Activated CD4-positive, alpha-beta T cell treated with anti-CD3 and anti-CD28 coated beads for 48 hours (primary cell): Measurements from ENCODE around the gene ZNF217.
"Not testable (repeated sequence)": the region's sequence is repeated elsewhere in the genome, so short reads cannot be mapped to it uniquely, and the experiment has no call there.

Experiments used
- DNase-seq: peaks from one replicate; pipeline ENCODE4 v3.0.0-alpha.2; 2020

The ZNF217 gene

DNA sequence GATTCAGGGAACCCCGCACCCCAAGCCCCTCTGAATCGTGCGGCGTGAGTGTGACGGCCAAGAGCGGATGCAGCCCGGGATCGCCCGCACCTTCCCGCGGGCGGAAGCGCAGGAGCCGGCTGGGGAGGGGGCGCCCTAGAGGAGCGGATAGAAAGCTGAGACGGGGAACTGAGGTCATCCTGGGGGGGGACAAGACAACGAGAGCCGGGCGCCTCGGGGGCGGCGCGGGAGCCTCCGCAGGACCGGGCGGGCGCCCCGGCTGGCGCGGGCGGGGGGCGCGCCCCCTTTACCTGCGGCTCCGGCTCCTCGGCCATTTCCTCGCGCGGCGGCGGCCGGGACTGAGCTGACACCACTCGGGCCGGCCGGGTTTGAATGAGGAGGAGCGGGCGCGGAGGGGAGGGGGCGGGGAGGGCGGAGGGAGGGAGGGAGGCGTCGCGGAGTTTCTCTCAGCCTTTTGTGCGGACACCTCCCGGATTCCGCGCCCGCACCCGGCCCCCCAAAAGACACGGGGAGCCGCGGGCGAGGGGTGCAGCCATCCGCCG lies at the start of gene ZNF217:
ZNF217 (minus strand) TSS at position 374 of the 542 bp plus-strand sequence. CDS start 11,013 bp downstream, outside the sequence.
- peak; percentile 86 for DNase-seq

DNA sequence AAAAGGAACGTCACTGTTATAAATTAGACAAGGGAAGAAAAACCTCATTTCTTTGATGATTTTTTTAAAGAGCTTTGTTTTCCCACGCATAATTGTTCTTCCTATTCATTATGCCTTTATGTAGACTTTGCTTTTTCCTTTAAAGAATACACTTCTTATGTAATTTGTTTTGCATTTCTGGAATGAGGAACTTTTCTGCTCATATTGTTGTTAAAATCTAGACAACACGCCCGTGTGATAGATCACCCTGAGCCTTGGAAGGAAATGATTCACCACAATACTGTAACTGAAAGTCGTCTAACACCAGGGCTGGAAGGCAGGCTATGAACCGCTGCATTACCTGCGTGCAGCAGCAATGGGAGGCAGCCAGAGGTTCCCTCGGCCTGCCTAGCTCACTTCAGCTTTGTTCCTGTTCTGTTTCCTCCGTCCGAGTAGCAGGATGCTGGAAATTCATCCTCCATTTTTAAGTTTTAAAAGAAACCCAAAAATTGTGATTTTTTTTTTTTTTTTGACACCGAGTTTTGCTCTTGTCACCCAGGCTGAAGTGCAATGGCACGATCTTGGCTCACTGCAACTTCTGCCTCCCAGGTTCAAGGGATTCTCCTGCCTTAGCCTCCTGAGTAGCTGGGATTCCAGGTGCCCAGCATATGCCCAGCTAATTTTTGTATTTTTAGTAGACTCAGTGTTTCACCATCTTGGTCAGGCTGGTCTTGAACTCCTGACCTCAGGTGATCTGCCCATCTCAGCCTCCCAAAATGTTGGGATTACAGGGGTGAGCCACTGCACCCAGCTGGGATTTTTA lies 49.6 kb upstream of the ZNF217 start:
- DNase-seq: peak; percentile 73

DNA sequence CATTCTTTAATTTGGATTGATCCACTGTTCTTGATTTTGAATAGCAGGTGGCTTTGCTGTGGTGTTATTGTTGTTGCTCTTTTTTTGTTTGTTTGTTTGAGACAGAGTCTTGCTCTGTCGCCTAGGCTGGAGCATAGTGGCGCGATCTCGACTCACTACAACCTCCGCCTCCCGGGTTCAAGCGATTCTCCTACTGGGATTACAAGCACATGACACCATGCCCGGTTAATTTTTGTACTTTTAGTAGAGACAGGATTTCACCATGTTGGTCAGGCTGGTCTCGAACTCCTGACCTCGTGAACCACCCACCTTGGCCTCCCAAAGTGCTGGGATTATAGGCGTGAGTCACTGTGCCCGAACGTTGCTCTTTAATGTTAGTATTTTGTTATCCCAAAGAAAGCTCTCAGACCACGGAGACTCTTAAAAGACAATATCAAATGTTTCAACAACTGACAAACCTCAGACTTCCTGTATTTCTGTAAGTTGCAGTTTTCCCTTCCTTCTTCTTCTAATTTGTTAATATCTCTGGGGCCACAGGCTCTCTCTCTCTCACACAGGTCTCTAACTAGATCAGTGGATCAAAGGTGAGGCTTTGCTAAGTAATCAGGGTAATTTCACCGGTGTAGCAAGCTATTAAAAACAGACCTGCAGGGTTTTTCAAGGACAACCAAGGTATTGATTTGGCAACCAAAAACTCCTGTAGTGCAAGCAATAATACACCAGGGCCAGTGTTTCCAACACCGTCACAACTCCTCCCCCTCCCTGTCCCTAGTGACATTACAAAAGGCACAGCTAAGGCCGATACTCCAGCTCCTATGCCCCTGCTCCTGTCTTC lies 48.8 kb upstream of the ZNF217 start:
- DNase-seq: peak; percentile 61

DNA sequence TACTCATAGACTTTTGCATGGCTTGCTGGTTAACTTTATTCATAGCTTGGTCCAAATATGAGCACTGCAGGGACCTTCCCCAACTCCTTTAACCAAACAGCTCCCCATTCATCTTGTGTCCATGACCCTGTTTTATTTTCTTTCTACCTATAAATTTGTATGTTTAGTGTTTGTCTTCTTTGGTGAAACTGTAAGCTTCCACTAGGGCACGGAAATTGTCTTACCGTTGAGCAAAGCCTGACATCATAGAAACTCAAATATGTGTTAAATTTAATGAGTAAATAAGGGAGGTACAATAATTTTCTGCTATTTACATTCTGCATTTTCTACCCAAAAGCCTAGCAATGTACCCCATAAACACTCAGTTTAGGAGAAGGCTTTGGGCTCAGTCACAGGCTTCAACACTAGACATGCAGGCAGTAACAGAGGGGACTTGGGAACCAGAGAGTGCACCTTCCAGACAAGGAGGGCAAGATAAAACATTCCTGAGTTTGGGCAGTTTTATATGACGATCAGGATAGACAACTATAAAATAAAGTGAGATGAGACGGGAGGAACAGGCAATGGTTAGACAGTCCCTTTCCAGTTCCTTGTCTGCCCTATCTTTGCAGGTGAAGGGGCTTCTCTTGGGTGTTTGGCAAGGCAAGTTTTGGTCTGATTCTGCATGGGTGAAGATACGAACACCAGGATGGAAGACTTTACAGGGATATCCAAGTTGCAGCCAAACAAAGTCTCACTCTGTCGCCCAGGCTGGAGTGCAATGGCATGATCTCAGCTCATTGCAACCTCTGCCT lies 46.2 kb upstream of the ZNF217 start:
- DNase-seq: no peak

DNA sequence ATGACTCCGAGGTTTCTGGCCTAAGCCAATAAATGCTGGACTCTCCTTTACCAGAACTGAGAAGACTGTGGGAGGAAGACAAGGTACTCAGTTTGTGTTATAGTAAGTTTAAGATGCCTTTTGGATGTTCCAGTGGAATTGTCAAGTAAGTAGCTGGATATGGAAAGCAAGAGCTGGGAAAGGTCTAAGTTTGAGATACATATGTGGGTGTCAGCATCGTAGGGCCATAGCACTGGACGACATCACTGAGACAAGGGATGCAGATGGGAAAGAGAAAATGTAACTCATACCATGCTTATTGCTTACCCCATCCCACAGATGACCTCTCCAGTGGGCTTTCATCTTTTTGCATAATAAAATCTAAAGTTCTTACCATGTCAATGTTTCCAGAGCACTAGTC lies 45.5 kb upstream of the ZNF217 start:
- DNase-seq: no peak

DNA sequence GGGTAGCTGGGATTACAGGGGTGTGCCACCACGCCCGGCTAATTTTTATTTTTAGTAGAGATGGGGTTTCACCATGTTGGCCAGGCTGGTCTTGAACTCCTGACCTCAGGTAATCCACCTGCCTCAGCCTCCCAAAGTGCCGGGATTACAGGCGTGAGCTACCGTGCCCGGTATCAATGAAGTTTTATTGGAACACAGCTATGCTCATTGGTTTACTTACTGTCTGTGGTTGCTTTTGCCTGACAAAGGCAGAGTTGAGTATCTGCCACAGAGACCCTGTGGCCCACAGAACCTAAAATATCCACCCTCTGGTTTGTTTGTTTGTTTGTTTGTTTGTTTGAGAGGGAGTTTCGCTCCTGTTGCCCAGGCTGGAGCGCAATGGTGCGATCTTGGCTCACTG lies 43.7 kb upstream of the ZNF217 start:
- DNase-seq: not testable (repeated sequence)

DNA sequence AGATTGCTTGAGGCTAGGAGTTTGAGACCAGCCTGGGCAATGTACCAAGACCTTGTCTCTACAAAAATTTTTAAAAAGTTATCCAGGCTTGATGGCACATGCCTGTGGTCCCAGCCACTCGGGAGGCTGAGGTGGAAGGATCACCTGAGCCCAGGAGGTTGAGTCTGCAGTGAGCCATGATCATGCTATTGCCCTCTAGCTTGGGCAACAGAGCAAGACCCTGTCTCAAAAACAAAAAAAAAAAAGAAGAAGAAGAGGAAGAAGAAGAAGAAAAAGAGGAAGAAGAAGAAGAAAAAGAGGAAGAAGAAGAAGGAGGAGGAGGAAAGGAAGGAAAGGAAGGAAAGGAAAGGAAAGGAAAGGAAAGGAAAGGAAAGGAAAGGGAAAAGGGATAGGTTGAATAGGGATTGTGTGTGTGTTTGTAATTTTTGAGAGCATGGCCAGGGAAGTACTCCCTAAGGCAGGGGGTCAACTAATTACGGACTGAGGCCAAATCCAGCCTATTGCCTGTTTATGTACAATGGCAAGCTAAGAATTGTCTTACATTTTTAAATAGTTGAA lies 43.0 kb upstream of the ZNF217 start:
- no peak for DNase-seq

DNA sequence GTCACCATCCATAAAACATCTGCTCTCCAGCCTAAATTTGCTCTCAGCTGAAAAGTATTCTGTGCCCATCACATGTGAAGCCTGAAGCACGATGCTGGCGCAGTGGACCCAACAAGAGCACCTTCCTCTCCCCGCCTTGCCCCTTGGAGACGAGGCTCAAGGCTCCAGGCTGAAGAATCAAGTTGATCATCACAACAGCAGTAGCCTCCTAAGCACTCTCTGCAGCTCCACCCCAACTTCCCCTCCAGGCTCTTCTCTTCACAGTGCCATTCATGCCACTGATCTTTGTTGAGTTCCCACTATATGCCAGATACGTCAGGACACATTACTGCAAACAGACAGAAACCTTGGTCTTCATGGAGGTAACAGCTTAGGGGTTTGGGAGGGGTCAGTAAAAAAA lies 41.6 kb upstream of the ZNF217 start:
- DNase-seq: no peak

DNA sequence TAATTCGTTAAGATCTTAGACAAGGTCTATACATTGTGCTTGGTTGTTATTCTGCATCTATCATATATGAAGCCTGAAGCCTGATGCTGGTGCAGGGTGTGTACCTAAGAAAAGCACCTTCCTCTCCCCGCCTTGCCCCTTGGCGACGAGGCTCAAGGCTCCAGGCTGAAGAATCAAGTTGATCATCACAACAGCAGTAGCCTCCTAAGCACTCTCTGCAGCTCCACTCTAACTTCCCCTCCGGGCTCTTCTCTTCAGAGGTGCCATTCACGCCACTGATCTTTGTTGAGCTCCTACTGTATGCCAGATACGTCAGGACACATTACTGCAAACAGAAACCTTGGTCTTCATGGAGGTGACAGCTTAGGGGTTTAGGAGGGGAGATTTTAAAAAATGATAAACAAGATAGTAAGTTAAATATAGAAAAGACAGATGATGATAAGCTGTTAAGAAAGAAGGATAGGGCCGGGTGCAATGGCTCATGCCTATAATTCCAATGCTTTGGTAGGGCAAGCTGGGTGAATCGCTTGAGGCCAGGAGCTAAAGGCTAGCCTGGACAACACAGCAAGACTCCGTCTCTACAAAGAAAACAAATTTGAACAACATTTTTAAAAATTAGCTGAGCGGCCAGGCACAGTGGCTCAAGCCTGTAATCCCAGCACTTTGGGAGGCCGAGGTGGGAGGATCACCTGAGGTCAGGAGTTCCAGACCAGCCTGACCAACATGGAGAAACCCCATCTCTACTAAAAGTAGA lies 38.4 kb upstream of the ZNF217 start:
- DNase-seq: no peak

DNA sequence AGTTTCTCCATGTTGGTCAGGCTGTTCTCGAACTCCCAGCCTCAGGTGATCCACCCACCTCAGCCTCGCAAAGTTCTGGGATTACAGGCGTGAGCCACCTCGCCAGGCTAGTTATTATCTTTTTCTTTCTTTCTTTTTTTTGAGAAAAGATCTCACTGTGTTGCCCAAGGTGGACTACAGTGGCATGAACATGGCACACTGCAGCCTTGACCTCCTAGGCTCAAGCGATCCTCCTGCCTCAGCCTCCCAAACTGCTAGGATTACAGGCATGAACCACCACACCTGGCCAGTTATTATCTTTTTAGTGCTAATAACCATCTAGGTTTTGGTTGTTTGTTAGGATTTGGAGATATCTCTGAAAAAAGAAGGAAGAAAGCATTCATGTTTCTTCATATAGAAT lies 35.8 kb upstream of the ZNF217 start:
- no peak for DNase-seq

DNA sequence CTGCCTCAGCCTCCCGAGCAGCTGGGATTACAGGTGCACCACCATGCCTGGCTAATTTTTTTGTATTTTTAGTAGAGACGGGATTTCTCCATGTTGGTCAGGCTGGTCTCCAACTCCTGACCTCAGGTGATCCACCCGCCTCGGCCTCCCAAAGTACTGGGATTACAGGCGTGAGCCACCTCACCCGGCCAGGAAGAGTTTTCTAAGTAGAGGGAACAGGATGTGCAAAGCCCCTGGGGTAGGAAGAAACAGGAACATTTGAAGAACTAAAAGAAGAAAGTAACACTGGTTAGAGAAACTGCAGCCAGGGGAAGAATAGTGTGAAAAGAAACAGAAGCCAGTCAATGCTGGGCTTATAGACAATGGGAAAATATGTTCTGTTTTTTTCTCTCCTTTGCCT lies 35.1 kb upstream of the ZNF217 start:
- DNase-seq: not testable (repeated sequence)

DNA sequence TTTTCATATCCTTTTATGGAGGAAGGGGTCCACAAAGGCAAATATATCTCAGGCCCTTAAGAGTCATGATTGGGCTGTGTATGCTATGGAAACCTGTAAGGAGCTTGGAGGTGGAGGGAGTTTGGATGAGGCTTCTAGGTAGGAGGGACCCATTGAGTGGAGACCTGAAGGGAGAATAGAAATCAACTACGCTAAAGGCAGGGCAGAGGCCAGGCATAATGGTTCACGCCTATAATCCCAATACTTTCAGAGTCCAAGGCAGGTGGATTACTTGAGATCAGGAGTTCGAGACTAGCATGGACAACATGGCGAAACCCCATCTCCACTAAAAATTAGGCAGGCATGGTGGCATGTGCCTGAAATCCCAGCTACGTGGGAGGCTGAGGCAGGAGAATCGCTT lies 34.4 kb upstream of the ZNF217 start:
- no peak for DNase-seq

DNA sequence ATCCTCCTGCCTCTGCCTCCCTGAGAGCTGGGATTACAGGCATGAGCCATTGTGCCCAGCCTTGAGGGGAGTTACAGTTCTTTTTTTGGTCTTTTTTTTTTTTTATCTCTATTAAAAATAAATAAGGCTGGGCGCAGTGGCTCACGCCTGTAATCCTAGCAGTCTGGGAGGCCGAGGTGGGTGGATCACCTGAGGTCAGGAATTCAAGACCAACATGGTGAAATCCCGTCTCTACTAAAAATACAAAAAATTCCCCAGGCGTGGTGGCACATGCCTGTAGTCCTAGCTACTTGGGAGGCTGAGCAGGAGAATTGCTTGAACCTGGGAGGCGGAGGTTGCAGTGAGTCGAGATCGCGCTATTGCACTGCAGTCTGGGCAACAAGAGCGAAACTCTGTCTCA lies 33.4 kb upstream of the ZNF217 start:
- not testable (repeated sequence) for DNase-seq

DNA sequence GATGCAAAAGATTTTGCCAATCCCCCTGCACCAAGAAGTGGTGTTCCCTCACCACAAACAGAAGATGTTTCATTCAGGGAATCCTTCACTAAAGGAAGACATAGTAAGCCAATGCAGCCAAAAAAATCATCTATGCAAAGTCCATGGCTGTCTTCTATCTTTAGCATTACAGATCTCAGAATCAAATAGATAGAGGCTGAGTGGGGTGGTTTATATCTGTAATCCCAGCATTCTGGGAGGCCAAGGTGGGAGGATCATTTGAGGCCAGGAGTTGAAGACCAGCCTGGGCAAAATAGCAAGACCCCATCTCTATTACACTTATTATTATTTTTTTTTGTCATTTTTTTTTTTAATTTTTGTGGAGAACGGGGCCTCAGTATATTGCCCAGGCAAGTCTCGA lies 32.9 kb upstream of the ZNF217 start:
- DNase-seq: no peak

DNA sequence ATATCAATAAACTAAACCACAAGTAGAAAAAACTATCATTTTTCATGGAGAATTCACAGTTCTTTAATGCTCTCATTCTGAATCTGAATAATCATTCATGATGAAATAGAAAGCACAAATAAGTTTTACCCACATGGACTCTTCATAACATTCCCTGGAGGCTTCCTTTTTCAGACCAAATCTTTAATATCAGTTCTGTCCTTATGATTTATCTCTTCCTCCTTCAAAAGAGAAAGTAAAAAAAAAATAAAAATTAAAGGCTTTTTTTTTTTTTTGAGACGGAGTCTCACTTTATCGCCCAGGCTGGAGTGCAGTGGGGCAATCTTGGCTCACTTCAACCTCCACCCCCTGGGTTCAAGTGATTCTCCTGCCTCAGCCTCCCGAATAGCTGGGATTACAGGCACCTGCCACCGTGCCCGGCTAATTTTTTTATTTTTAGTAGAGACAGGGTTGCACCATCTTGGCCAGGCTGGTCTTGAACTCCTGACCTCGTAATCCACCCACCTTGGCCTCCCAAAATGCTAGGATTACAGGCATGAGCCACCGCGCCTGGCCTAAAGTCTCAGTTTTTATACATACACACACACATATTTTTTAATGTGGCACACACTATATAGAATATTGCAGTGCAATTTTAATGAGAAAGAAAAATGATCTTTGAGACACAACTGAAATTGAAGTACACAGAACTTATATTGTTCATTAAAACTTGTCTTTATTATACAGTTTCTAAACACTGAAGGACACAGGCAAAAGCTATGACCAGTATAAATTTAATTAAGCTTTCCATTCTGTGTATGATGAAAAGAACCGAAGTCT lies 31.9 kb upstream of the ZNF217 start:
- DNase-seq: no peak

DNA sequence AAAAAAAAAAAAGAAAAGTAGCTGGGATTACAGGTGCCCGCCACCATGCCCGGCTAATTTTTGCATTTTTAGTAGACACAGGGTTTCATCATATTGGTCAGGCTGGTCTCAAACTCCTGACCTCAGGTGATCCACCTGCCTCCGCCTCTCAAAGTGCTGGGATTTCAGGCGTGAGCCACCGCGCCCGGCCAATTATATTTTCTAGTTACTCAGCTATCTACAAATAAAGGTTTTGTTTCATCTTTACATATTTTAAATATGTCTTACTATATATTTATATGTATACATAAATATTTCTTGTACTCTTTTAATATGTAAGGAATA lies 31.2 kb upstream of the ZNF217 start:
- DNase-seq: not testable (repeated sequence)

DNA sequence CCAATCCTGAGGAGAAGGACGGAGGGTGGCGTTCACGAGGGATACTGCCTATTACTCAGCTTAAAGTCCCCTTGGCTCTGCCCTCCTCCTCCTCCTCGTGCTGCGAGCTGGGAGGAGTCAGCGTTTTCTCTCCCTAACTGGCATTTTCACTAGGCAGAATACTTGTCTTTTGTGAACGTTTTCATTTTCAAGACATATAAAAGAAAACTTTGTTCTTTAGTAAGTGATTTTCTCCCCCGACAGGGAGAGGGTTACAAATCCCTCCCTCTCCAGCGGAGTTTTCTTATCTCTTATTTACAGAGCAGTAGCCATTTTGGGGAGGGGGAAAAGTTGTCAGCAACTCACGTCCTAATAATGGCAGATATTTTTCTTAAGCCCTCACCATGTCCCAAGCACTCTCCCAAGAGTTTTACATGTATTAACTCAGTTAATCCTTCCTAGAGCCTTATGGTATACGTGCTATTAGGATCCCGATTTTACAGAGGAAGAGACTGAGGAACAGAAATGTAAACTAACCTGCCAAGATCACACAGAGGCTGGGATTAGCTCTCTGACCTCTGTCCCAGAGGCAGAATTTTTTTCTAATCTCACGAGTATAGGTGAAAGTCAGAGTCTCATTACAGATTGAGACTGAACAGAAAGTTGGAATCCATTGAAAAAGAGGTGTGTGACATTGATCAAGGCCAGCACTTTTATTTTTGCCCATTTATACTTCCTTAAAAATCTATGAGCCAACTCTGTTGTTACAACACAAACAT lies 30.0 kb upstream of the ZNF217 start:
- DNase-seq: peak; percentile 60

DNA sequence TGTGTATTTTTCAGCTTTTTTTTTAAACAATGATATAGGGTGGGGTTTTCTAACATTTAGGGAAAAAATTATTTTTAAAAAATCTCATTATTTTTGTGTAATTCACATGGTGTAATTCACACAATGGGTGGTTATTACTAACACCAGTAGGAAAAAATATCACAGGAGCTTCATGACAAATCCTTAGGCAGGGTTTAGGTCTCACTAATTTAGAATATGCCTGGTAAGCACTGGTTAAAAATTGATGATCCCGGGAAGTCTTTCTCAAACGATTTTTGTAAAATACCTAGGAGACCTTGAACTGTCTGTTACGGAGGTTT lies 29.5 kb upstream of the ZNF217 start:
- no peak for DNase-seq

DNA sequence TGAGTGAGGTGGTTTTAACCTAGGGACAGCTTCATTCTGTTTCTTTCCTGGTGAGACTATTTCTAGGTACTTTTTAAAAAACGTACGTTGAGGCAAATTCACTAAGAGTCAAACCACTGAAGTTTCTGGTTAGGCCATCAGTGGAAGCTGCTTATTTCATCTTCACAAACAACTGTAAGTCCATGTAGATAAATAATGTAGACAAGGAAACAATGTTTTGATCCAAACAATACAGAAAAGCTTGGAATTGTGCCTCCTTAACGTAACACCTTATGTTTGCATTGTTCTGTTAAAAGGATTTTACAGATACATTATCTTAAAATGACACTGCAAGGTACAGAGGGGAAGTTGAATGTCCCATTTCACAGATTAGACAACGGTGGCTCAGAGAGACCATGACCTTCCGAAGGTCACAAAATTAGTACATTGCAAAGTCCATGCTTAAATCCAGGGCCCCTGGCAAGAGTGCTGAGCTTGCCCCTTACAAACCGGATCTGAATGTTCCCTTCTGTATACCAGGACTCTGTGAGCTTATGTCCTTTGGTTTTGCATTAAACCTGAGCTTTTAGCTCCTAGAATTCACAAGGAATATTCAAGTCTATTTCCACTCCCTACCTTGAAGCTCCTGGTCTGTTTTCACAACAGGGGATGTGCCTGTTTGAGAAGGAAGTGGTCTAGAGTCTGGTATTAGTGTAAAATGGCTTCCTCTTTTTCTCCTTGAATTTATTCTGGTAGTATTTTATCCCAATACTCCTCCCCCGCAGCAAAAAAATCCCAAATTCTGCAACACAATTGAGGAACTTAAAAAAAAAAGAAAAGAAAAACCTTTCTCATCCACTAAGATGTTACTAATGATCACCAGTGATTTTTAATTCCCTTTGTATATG lies 28.9 kb upstream of the ZNF217 start:
- no peak for DNase-seq
